ENCODE measurements around the gene AGPAT3. TPM values are rescaled to one million over a fixed set of nuclear protein-coding genes. Genes with fewer than 3 reads are reported as not detected.

Gene AGPAT3
- total RNA-seq, 1 donor from 2014 or later = 65.9 TPM

DNA sequence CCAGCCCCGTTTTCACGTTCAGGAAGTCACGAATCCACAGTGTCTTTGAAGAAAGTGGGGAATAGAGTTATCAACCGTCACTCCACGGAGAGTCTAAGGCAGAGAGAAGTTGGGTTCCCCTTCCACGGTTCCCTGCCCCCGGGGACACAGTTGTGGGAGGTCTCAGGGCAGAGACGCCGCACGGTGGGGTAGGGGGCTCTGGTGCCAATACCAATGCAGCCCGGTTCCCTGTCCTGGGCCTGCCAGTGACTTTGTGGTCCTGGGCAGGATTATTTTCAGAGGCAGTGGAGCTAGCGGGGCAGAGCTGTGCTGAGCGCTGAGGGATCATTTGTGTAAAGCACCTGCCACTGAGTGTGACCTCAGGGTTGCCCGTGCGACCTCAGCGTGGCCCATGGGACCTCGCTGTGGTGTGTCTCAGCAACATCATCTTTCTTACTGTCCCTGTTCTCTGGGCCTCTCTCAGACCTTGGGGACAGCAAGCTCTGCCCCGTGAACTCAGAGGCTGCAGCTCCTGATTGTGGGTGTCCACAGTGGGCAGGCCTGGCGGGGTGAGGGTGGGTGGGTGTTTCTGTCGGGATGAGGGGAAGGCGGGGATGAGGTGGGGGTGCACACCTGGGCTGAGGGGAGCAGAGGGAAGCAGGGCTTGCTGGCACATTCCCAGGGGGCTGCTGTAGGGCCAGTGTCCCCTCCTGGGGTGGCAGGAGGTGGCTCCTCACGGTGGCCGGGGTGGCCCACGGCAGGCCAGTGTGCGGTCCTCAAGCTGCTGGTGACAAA lies 65.2 kb downstream of the AGPAT3 start:
- H3K9me3 ChIP-seq = no peaks in the 10 kb centered on the region
- H3K27me3 ChIP-seq = no peaks in the 10 kb centered on the region
- no peak overlapping the region for H3K4me3 ChIP-seq
- H3K27ac ChIP-seq = no peak overlapping the region
- no peaks in the 10 kb centered on the region for H3K4me1 ChIP-seq
- TF ChIP-seq, protein P1, sequence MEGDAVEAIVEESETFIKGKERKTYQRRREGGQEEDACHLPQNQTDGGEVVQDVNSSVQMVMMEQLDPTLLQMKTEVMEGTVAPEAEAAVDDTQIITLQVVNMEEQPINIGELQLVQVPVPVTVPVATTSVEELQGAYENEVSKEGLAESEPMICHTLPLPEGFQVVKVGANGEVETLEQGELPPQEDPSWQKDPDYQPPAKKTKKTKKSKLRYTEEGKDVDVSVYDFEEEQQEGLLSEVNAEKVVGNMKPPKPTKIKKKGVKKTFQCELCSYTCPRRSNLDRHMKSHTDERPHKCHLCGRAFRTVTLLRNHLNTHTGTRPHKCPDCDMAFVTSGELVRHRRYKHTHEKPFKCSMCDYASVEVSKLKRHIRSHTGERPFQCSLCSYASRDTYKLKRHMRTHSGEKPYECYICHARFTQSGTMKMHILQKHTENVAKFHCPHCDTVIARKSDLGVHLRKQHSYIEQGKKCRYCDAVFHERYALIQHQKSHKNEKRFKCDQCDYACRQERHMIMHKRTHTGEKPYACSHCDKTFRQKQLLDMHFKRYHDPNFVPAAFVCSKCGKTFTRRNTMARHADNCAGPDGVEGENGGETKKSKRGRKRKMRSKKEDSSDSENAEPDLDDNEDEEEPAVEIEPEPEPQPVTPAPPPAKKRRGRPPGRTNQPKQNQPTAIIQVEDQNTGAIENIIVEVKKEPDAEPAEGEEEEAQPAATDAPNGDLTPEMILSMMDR (IDR thresholded peaks at IDR 0.05) = no peak
- DNase-seq (ENCODE audit: low spot score in 2 of 2) = no peak
- intact Hi-C loops (cut with DNase I) = no loop called here
- no peaks in the 10 kb centered on the region for H3K36me3 ChIP-seq

DNA sequence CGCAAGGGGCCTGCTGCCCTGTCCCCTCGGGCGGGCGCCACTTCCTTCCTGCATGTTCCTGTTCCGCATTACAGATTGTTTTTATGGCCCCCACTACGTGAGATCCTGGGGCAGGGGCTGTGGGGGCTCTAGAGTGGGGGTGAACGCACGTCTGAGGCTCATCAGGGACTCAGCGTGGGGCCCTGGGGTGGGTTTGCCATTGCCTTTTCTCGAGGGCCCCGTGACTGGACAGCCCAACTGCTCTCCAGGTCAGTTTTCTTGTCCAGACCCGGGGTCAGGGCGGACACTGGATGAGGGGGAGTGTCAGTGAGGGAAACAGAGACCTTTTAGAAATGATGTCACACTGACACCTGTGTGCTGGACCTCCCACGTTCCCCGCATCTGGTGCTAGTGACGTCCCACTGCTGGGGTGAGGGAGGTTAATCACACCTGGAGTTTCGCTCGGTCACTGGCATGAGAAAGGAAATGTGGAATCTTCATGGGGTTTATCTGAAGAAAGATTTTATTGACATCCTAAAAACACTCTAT lies 65.9 kb downstream of the AGPAT3 start:
- TF ChIP-seq, protein P1 (IDR thresholded peaks at IDR 0.05) = no peak
- H3K27ac ChIP-seq = no peak overlapping the region
- no peaks in the 10 kb centered on the region for H3K9me3 ChIP-seq
- no peaks in the 10 kb centered on the region for H3K36me3 ChIP-seq
- H3K27me3 ChIP-seq = no peaks in the 10 kb centered on the region
- no peaks in the 10 kb centered on the region for H3K4me1 ChIP-seq
- no peak overlapping the region for H3K4me3 ChIP-seq
- intact Hi-C loops (cut with DNase I) = no loop called here
- no peak for DNase-seq (ENCODE audit: low spot score in 2 of 2)

DNA sequence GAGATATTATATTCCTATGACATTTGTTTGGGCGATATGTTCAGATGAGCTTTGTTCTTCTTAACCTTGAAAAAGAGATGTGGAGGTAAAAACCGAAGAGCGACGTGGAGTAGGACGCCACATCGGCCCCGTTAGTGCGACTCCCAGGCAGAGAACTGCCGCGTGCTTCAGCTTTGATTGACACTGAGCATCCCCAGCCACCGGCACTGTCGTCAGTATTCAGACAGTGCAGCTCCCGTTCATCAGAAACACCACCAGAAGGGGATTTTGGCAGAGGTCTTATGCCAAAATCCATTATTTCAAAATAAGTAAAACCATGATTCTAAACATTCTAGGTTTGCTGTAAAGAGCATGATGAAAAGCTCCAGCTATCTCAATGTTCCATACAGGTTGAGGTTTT lies 66.5 kb downstream of the AGPAT3 start:
- H3K4me1 ChIP-seq = peaks cover 0 to 4% of the 10 kb centered on the region in 2 donors
- H3K9me3 ChIP-seq = no peaks in the 10 kb centered on the region
- H3K36me3 ChIP-seq = no peaks in the 10 kb centered on the region
- TF ChIP-seq, protein P1 (IDR thresholded peaks at IDR 0.05) = no peak
- H3K4me3 ChIP-seq = no peak overlapping the region
- no peaks in the 10 kb centered on the region for H3K27me3 ChIP-seq
- intact Hi-C loops (cut with DNase I) = no loop called here
- H3K27ac ChIP-seq = no peak overlapping the region
- DNase-seq (ENCODE audit: low spot score in 2 of 2) = no peak

DNA sequence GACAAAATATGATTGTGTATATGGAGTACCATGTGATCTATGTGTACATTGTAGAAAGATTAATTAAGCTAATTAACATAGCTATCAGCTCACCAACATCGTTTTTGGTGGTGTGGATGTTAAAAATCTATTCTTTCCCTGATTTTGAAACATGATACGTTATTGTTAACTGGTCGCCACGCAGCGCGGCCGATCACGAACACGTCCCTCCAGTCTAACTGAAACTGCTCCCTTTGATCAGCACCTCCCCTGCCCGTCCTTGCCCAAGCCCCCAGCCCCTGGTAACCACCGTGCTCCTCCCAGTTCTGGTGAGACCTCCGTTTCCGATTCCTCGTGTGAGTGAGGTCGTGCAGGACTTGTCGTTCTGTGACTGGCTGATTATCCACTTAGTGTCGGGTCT lies 67.0 kb downstream of the AGPAT3 start:
- H3K27me3 ChIP-seq = no peaks in the 10 kb centered on the region
- TF ChIP-seq, protein P1 (IDR thresholded peaks at IDR 0.05) = no peak
- no peaks in the 10 kb centered on the region for H3K36me3 ChIP-seq
- no peak for DNase-seq (ENCODE audit: low spot score in 2 of 2)
- H3K4me3 ChIP-seq = no peak overlapping the region
- H3K27ac ChIP-seq = no peak overlapping the region
- no peaks in the 10 kb centered on the region for H3K9me3 ChIP-seq
- intact Hi-C loops (cut with DNase I) = no loop called here
- H3K4me1 ChIP-seq = peaks cover 1 to 4% of the 10 kb centered on the region in 2 donors

DNA sequence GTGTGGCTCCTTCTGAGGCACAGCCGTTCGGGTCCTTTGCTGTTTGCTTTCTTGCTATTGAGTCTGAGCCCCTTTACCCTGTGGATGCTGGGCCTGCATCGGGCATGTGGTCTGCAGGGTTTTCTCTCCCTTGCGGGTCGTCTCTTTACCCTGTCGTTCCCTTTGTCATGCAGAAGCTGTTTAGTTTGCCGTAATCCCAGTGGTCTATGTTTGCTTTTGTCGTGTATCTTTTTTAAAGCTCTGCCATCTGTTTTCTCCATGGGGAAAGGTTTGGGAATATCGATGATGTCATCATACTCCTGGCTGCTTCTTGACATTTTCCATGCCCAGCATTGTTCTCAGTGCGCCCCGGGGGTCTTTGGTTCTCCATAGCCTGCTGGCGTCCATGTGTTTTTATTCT lies 68.2 kb downstream of the AGPAT3 start:
- Histone ChIP-seq H3K9me3 (no peaks in the 10 kb centered on the region), H3K4me1 (peaks cover 3 to 4% of the 10 kb centered on the region in 2 donors), H3K27ac (no peak overlapping the region), H3K4me3 (no peak overlapping the region), H3K36me3 (no peaks in the 10 kb centered on the region), H3K27me3 (no peaks in the 10 kb centered on the region)
- intact Hi-C loops (cut with DNase I) = no loop called here
- TF ChIP-seq, protein P1 (IDR thresholded peaks at IDR 0.05) = no peak
- DNase-seq (ENCODE audit: low spot score in 2 of 2) = no peak

All from ascending aorta (tissue), 2 donors.